GM13977 (cell line): ENCODE measurements around the gene EIF3K.

Experiments
- DNase-seq: peaks from one replicate; pipeline ENCODE4 v3.0.0; 2012; ENCODE audit warnings: low spot score
- CTCF ChIP-seq: IDR thresholded peaks from 2 replicates; pipeline ENCODE4 v1.5.1; 2012; ENCODE audit warnings: mild to moderate bottlenecking, control low read depth; ENCODE audit not compliant: insufficient read depth; ENCODE audit errors: extremely low read depth, missing control alignments
- in situ Hi-C: fragments of 300-500 bp; cut with MboI; formaldehyde crosslinking; loops from one replicate; pipeline ENCODE4 v1.12.0; 2022; ENCODE audit warnings: low sequenced_read_pairs, low pct_unique_long_range_greater_than_20kb, mixed read lengths, inconsistent platforms; ENCODE audit not compliant: unreplicated experiment

The EIF3K gene

GRCh38 chr19:38642176-38642575, 23.2 kb downstream of the EIF3K start:
- DNase-seq = no peak
- TF ChIP-seq CTCF = no peak
- in situ Hi-C loops = no loop called here

GRCh38 chr19:38644719-38645118, 25.7 kb downstream of the EIF3K start:
- no peak for TF ChIP-seq CTCF
- no peak for DNase-seq
- in situ Hi-C loops = no loop called here

- DNase-seq = peak; percentile 99
- in situ Hi-C loops = no loop called here
- no peak for TF ChIP-seq CTCF
Observed at GRCh38 chr19:38647368-38647965, 28.5 kb downstream of the EIF3K start, which contains the start of gene ACTN4. ACTN4 (plus strand) TSS chr19:38647649; CDS start chr19:38647746, 97 bp downstream.

- TF ChIP-seq CTCF = no peak
- DNase-seq = no peak
- in situ Hi-C loops = no loop called here
Observed at GRCh38 chr19:38647966-38648768, 29.2 kb downstream of the EIF3K start.

GRCh38 chr19:38648769-38649304, 29.8 kb downstream of the EIF3K start:
- in situ Hi-C loops = no loop called here
- no peak for DNase-seq
- TF ChIP-seq CTCF = no peak

GRCh38 chr19:38649305-38650171, 30.6 kb downstream of the EIF3K start:
- TF ChIP-seq CTCF = no peak
- no peak for DNase-seq
- in situ Hi-C loops = no loop called here
